Breast epithelium (tissue), 3 donors: ENCODE results near the gene DAPK3.

Experiments used
- POLR2A ChIP-seq: fragments of 450-650 bp; IDR thresholded peaks from one replicate; pipeline ENCODE4 v1.6.1; 2016; ENCODE audit warnings: antibody characterized with exemption, mild to moderate bottlenecking, moderate library complexity
- POLR2AphosphoS5 ChIP-seq, 3 donors: sonication (generic); formaldehyde crosslinking; IDR thresholded peaks; one replicate each; pipeline ENCODE4 v1.6.1; 2017; ENCODE audit warnings: antibody characterized with exemption in 3 of 3
- TF ChIP-seq, protein P1 (sequence below), 3 donors: fragments of 450-650 bp; IDR thresholded peaks; one replicate each; pipeline ENCODE4 v1.5.1; 2016 to 2017; ENCODE audit warnings: antibody characterized with exemption in 3 of 3, mild to moderate bottlenecking in 3 of 3, moderate library complexity in 3 of 3

DNA sequence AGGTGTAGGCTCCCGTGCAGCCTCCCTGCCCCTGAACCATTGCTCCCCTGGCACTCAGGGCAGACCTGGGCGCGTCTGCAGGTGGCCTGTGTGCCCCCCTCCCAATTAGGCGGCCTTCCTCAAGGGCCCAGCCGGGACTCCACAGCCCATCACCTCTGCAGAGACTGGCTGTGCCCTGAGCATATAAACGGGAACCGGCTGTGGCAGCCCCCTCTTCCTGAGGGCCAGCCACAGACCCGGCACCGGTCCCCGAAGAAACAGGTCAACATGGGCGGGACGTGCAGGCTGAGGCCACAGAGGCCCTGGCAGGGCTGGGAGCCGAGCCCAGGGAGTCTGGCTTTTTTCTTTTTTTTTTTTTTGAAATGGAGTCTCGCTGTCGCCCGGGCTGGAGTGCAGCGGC is 48.7 kb upstream of the DAPK3 start:
- TF ChIP-seq POLR2A (no peak), POLR2AphosphoS5 (IDR thresholded peaks at IDR 0.05) (no peak)
- TF ChIP-seq, protein P1, sequence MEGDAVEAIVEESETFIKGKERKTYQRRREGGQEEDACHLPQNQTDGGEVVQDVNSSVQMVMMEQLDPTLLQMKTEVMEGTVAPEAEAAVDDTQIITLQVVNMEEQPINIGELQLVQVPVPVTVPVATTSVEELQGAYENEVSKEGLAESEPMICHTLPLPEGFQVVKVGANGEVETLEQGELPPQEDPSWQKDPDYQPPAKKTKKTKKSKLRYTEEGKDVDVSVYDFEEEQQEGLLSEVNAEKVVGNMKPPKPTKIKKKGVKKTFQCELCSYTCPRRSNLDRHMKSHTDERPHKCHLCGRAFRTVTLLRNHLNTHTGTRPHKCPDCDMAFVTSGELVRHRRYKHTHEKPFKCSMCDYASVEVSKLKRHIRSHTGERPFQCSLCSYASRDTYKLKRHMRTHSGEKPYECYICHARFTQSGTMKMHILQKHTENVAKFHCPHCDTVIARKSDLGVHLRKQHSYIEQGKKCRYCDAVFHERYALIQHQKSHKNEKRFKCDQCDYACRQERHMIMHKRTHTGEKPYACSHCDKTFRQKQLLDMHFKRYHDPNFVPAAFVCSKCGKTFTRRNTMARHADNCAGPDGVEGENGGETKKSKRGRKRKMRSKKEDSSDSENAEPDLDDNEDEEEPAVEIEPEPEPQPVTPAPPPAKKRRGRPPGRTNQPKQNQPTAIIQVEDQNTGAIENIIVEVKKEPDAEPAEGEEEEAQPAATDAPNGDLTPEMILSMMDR (IDR thresholded peaks at IDR 0.05) = no peak
